Parathyroid adenoma (tissue), 2 donors: ENCODE results near the gene TMEM44.
A peak's percentile ranks its signal among the peaks of the same experiment; 100 is the strongest.

Experiments
- H2AFZ ChIP-seq: fragments of 300-600 bp; sonication (generic); one replicate; pipeline ENCODE4 v1.7.0; 2017; ENCODE audit warnings: antibody characterized with exemption, mild to moderate bottlenecking
- H3K27ac ChIP-seq: fragments of 300-600 bp; sonication (generic); one replicate; pipeline ENCODE4 v1.7.0; 2017
- H3K27me3 ChIP-seq: fragments of 300-600 bp; sonication (generic); one replicate; pipeline ENCODE4 v1.7.0; 2017; ENCODE audit warnings: low read length; ENCODE audit not compliant: control insufficient read depth, insufficient read depth
- H3K36me3 ChIP-seq: fragments of 300-600 bp; sonication (generic); one replicate; pipeline ENCODE4 v1.7.0; 2017; ENCODE audit warnings: low read length; ENCODE audit not compliant: control insufficient read depth, insufficient read depth
- H3K4me1 ChIP-seq: fragments of 300-600 bp; sonication (generic); one replicate; pipeline ENCODE4 v1.7.0; 2017; ENCODE audit warnings: control low read depth
- H3K4me2 ChIP-seq: fragments of 300-600 bp; sonication (generic); one replicate; pipeline ENCODE4 v1.7.0; 2017; ENCODE audit warnings: low read length
- H3K4me3 ChIP-seq: fragments of 300-600 bp; sonication (generic); one replicate; pipeline ENCODE4 v1.7.0; 2017; ENCODE audit warnings: low read depth, low read length
- H3K79me2 ChIP-seq: fragments of 300-600 bp; sonication (generic); one replicate; pipeline ENCODE4 v1.7.0; 2017; ENCODE audit warnings: control low read depth
- H3K9ac ChIP-seq: fragments of 300-600 bp; sonication (generic); one replicate; pipeline ENCODE4 v1.7.0; 2017; ENCODE audit warnings: mild to moderate bottlenecking
- H3K9me3 ChIP-seq: fragments of 300-600 bp; sonication (generic); one replicate; pipeline ENCODE4 v1.7.0; 2017; ENCODE audit warnings: low read length; ENCODE audit not compliant: control insufficient read depth
- TF ChIP-seq, protein P1 (sequence below): fragments of 300-600 bp; sonication (generic); IDR thresholded peaks from one replicate; pipeline ENCODE4 v1.7.0; 2017; ENCODE audit warnings: antibody characterized with exemption, mild to moderate bottlenecking
- donor health status: primary hyperparathyroidism.

The TMEM44 gene

DNA sequence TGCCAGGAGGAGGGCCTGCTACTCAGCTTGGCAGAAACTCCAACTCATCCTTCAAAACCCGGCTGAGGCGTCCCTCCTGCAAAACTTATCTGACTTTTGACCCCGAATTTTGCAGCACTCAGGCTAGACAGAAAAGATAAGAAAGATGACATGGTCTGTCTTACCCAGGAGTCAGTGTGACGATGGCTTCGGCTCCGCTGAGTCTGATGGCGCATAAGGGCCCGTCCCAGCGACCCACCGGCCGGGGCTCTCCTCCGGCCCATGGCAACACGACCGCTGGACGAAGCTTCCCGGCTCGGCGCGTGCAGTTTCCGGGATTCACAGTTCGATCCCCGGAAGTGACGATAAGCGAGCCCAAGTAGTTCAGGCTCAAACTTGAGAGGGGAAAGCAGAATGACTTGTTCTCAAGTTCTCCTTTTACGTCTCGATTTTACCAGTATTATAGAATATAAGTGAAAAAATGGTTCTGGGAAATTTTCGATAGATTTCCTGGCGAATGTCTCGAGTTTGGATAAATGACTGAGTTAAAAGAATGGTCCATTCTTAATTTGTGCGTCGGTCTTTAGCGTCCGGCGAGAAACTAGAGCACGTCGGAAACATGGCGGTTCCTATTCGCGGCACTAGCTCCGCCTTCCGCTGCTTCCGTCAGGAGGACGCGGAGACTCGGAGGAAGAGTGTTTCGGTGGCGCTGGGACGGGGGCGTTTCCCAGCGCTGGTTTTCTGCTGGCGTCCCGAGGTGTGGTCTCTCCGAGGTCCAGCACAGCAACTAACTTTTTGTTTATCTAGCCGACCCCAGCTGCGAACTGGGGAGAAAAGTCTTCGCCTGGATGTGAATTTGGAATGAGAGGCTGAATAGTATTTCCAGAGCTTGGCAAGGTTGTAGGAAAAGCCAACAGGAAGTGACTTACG, 38.9 kb upstream of the TMEM44 start, which contains the start of gene LSG1:
LSG1 (minus strand) TSS at position 292 of the 909 bp plus-strand sequence; CDS start at position 263, 29 bp downstream.
- H3K4me2 ChIP-seq, result peak within 1 kb of the TSS; percentile 91
- peak within 1 kb of the TSS; percentile 83 for H3K27ac ChIP-seq
- H3K9me3 ChIP-seq, result no peaks in the 10 kb centered on the region
- H3K4me1 ChIP-seq, result peaks cover 9% of the 10 kb centered on the region
- peak within 1 kb of the TSS; percentile 93 for H2AFZ ChIP-seq
- H3K4me3 ChIP-seq, result peak within 1 kb of the TSS; percentile 91
- H3K79me2 ChIP-seq, result peaks cover 16% of the 10 kb centered on the region
- TF ChIP-seq, protein P1, sequence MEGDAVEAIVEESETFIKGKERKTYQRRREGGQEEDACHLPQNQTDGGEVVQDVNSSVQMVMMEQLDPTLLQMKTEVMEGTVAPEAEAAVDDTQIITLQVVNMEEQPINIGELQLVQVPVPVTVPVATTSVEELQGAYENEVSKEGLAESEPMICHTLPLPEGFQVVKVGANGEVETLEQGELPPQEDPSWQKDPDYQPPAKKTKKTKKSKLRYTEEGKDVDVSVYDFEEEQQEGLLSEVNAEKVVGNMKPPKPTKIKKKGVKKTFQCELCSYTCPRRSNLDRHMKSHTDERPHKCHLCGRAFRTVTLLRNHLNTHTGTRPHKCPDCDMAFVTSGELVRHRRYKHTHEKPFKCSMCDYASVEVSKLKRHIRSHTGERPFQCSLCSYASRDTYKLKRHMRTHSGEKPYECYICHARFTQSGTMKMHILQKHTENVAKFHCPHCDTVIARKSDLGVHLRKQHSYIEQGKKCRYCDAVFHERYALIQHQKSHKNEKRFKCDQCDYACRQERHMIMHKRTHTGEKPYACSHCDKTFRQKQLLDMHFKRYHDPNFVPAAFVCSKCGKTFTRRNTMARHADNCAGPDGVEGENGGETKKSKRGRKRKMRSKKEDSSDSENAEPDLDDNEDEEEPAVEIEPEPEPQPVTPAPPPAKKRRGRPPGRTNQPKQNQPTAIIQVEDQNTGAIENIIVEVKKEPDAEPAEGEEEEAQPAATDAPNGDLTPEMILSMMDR, result no peak
- peak within 1 kb of the TSS; percentile 25 for H3K9ac ChIP-seq
- no peaks in the 10 kb centered on the region for H3K27me3 ChIP-seq
- H3K36me3 ChIP-seq, result no peaks in the 10 kb centered on the region

DNA sequence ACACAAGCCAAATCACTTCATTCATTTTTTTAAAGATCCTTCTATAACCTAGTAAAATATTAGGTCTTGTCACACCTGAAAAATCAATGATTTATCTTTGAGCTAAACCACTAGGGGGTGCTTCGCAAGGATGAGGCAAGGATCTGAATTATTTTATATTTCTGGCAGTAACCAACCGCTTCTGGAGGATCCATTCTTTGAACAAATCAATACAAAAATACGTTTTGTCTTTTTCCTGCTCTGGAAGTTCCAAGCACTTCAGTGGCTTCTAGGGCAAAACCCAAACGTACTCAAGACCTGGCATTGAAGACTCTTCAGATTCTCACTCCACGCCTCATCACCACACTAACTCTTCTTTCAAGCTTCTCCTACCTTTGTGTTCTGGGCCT, 38.3 kb upstream of the TMEM44 start:
- H3K9ac ChIP-seq, result no peak overlapping the region
- TF ChIP-seq, protein P1, result peak; percentile 48

DNA sequence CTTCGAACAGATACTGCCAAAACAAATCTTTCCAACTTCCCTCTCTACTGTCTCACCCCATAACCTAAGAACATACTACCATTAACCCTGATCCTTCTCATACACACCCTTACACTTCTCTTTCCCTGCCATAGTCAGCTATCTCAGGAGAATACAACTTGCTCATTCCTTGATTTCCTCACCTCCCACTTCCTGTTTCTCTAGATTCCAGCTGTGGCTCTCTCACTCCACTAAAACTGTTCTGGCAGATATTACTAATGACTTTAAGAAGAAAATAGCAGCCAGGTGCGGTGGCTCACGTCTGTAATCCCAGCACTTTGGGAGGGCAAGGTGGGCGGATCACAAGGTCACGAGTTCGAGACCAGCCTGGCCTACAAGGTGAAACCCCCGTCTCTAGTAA, 34.1 kb upstream of the TMEM44 start:
- peaks cover 16% of the 10 kb centered on the region for H3K79me2 ChIP-seq
- H3K9me3 ChIP-seq, result no peaks in the 10 kb centered on the region
- H3K9ac ChIP-seq, result no peak overlapping the region
- H3K4me2 ChIP-seq, result no peak overlapping the region
- TF ChIP-seq, protein P1, result no peak
- no peak overlapping the region for H2AFZ ChIP-seq
- no peaks in the 10 kb centered on the region for H3K27me3 ChIP-seq
- no peaks in the 10 kb centered on the region for H3K36me3 ChIP-seq
- H3K27ac ChIP-seq, result no peak overlapping the region
- no peak overlapping the region for H3K4me3 ChIP-seq
- H3K4me1 ChIP-seq, result peaks cover 9% of the 10 kb centered on the region

More for the DNA sequence above, 38.3 kb upstream of the TMEM44 start:
- Histone ChIP-seq H3K36me3 (no peaks in the 10 kb centered on the region), H2AFZ (peak overlapping the region; percentile 93), H3K9me3 (no peaks in the 10 kb centered on the region), H3K27me3 (no peaks in the 10 kb centered on the region), H3K4me1 (peaks cover 9% of the 10 kb centered on the region), H3K4me3 (peak overlapping the region; percentile 91), H3K79me2 (peaks cover 16% of the 10 kb centered on the region), H3K27ac (peak overlapping the region; percentile 83), H3K4me2 (peak overlapping the region; percentile 91)

DNA sequence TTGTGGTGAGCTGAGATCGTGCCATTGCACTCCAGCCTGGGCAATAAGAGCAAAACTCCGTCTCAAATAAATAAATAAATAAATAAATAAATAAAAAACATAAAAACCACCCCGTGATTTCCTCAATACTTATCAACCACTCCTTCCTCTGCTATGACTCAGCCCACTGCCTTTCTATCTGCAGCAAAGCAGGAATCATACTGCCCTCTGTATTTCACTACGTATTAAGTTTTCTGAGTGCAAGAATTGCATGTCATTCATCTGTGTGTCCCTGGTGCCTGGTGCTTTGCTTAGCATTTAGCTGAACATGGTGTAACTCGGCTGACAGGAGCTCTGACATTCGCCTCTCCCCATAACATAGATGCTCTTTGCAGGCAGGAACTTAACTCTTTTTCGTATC, 31.6 kb upstream of the TMEM44 start:
- Histone ChIP-seq H2AFZ (no peak overlapping the region), H3K9me3 (no peaks in the 10 kb centered on the region), H3K27ac (no peak overlapping the region), H3K4me1 (no peaks in the 10 kb centered on the region), H3K79me2 (peaks cover 2% of the 10 kb centered on the region), H3K36me3 (no peaks in the 10 kb centered on the region), H3K4me3 (no peak overlapping the region), H3K4me2 (no peak overlapping the region), H3K27me3 (no peaks in the 10 kb centered on the region), H3K9ac (no peak overlapping the region)
- TF ChIP-seq, protein P1, result no peak
